Caco-2 (cell line): ENCODE results near the gene XPO4. TPM values are rescaled to one million over a fixed set of nuclear protein-coding genes. Genes with fewer than 3 reads are reported as not detected.

Experiments used
- BruUV-seq: library from RNA; stranded (reverse); fragments of 400-500 nt; replicated peaks from 2 replicates; lab custom pipeline; 2021; lab: Mats Ljungman, UMichigan
- CTCF ChIA-PET: fragments of 300-600 bp; sonication (Branson Sonifier 250); formaldehyde crosslinking; loops from one replicate; lab custom pipeline; 2022; ENCODE audit warnings: antibody characterized with exemption; lab: Charles Lee
- POLR2A ChIA-PET: fragments of 300-600 bp; sonication (Branson Sonifier 250); formaldehyde crosslinking; loops from one replicate; lab custom pipeline; 2022; ENCODE audit warnings: antibody characterized with exemption; lab: Charles Lee
- DNase-seq, 2 experiments: peaks; one replicate each; pipeline versions ENCODE4 v3.0.0 to v3.0.0-alpha.2; 2020 to 2022
- H3K27me3 ChIP-seq: replicated peaks from 2 replicates; pipeline ENCODE4 v1.6.0; 2011; ENCODE audit warnings: low read length; ENCODE audit not compliant: control insufficient read depth, insufficient read depth
- H3K36me3 ChIP-seq: 2 replicates; pipeline ENCODE4 v1.5.1; 2011; ENCODE audit warnings: low read length; ENCODE audit not compliant: control insufficient read depth, insufficient read depth
- H3K4me1 ChIP-seq: fragments of 250-450 bp; sonication (Bioruptor Pico); 2 replicates; pipeline ENCODE4 v1.5.1; 2020; ENCODE audit warnings: mild to moderate bottlenecking
- H3K4me3 ChIP-seq: 2 replicates; pipeline ENCODE4 v1.5.1; 2011; ENCODE audit warnings: low read depth, mild to moderate bottlenecking, control low read depth, low read length
- H3K9me3 ChIP-seq: fragments of 250-450 bp; sonication (Bioruptor Pico); 2 replicates; pipeline ENCODE4 v1.5.1; 2020; ENCODE audit warnings: mild to moderate bottlenecking, moderate library complexity
- H3K27ac Mint-ChIP-seq: one replicate; pipeline ENCODE4 v1.8.0; 2022; ENCODE audit warnings: mixed read lengths; ENCODE audit not compliant: unreplicated experiment
- H3K27me3 Mint-ChIP-seq: one replicate; pipeline ENCODE4 v1.8.0; 2022; ENCODE audit warnings: mixed read lengths; ENCODE audit not compliant: insufficient read depth, unreplicated experiment
- H3K36me3 Mint-ChIP-seq: one replicate; pipeline ENCODE4 v1.8.0; 2022; ENCODE audit warnings: mild to moderate bottlenecking, mixed read lengths; ENCODE audit not compliant: insufficient read depth, unreplicated experiment
- H3K4me1 Mint-ChIP-seq: one replicate; pipeline ENCODE4 v1.8.0; 2022; ENCODE audit warnings: low read depth, mixed read lengths; ENCODE audit not compliant: unreplicated experiment
- H3K4me3 Mint-ChIP-seq: one replicate; pipeline ENCODE4 v1.8.0; 2022; ENCODE audit warnings: mild to moderate bottlenecking, moderate library complexity, mixed read lengths; ENCODE audit not compliant: unreplicated experiment
- H3K9me3 Mint-ChIP-seq: one replicate; pipeline ENCODE4 v1.8.0; 2022; ENCODE audit warnings: mixed read lengths; ENCODE audit not compliant: unreplicated experiment
- intact Hi-C: fragments of 100-400 bp; cut with micrococcal nuclease; formaldehyde crosslinking; loops from one replicate; pipeline ENCODE4 v1.10.0; 2022; ENCODE audit not compliant: unreplicated experiment
- total RNA-seq: library from RNA; stranded (reverse); gene quantifications from 2 replicates; pipeline ENCODE4 v1.2.3, GENCODE V29; 2022
- TF ChIP-seq, protein P1 (sequence below), 2 experiments: fragments of 200-600 bp in 1 of 2; IDR thresholded peaks; 1 replicate in 1 of 2; 2 replicates in 1 of 2; pipeline versions ENCODE4 v1.5.1 to v1.8.0; 2011 to 2022; ENCODE audit warnings: antibody characterized with exemption in 1 of 2, control low read depth in 1 of 2, inconsistent platforms in 1 of 2, low read depth in 1 of 2, low read length in 1 of 2, mild to moderate bottlenecking in 1 of 2, moderate library complexity in 1 of 2; ENCODE audit not compliant: insufficient read depth in 1 of 2, severe bottlenecking in 1 of 2, unreplicated experiment in 1 of 2

Gene XPO4
- total RNA-seq, 1 experiment from 2014 or later, result 33.3 TPM

DNA sequence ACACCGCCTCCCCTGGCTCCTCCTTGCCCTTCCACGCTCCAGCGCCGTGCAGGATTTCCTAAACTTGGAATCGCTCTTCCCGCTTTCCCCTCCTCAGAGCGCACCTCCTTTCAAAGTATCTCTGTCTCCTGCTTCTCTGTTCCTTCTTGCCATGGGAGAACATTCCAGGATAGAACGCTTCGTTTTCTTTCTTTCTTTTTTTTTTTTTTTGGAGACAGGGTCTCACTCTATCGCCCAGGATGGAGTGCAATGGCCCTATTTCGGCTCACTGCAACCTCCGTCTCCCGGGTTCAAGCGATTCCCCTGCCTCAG, 574 bp upstream of the XPO4 start:
- H3K27ac Mint-ChIP-seq, result peak overlapping the region; percentile 99
- no peaks in the 10 kb centered on the region for H3K36me3 ChIP-seq
- no peaks in the 10 kb centered on the region for H3K9me3 Mint-ChIP-seq
- intact Hi-C loops, result loop anchor here (2.0 kb wide), 1 partner anchor 14 kb away; no protein-coding TSS in a partner anchor
- H3K36me3 Mint-ChIP-seq, result peaks cover 27% of the 10 kb centered on the region
- H3K4me3 Mint-ChIP-seq, result peak overlapping the region; percentile 99
- DNase-seq, result no peak
- BruUV-seq, result TSS peak; percentile 75
- H3K4me1 ChIP-seq, result peaks cover 5% of the 10 kb centered on the region; the same call in 1 of the 2 replicates
- POLR2A ChIA-PET, result interaction anchor here (1.0 to 2.8 kb wide), 3 partner anchors 20 to 274 kb away, joined by 6 to 13 read pairs (median 12); partner anchors contain the start of genes MRPL57 and SKA3
- no peaks in the 10 kb centered on the region for H3K9me3 ChIP-seq
- no peaks in the 10 kb centered on the region for H3K27me3 ChIP-seq
- H3K4me1 Mint-ChIP-seq, result peaks cover 8% of the 10 kb centered on the region
- TF ChIP-seq, protein P1, sequence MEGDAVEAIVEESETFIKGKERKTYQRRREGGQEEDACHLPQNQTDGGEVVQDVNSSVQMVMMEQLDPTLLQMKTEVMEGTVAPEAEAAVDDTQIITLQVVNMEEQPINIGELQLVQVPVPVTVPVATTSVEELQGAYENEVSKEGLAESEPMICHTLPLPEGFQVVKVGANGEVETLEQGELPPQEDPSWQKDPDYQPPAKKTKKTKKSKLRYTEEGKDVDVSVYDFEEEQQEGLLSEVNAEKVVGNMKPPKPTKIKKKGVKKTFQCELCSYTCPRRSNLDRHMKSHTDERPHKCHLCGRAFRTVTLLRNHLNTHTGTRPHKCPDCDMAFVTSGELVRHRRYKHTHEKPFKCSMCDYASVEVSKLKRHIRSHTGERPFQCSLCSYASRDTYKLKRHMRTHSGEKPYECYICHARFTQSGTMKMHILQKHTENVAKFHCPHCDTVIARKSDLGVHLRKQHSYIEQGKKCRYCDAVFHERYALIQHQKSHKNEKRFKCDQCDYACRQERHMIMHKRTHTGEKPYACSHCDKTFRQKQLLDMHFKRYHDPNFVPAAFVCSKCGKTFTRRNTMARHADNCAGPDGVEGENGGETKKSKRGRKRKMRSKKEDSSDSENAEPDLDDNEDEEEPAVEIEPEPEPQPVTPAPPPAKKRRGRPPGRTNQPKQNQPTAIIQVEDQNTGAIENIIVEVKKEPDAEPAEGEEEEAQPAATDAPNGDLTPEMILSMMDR (IDR thresholded peaks at IDR 0.05; ENCODE audit: insufficient read depth in 1 of 2, low read depth in 1 of 2, low read length in 1 of 2, severe bottlenecking in 1 of 2, unreplicated experiment in 1 of 2), result no peak
- CTCF ChIA-PET, result no interaction called here
- H3K27me3 Mint-ChIP-seq, result no peaks in the 10 kb centered on the region
- H3K4me3 ChIP-seq, result peak overlapping the region; percentile 93

DNA sequence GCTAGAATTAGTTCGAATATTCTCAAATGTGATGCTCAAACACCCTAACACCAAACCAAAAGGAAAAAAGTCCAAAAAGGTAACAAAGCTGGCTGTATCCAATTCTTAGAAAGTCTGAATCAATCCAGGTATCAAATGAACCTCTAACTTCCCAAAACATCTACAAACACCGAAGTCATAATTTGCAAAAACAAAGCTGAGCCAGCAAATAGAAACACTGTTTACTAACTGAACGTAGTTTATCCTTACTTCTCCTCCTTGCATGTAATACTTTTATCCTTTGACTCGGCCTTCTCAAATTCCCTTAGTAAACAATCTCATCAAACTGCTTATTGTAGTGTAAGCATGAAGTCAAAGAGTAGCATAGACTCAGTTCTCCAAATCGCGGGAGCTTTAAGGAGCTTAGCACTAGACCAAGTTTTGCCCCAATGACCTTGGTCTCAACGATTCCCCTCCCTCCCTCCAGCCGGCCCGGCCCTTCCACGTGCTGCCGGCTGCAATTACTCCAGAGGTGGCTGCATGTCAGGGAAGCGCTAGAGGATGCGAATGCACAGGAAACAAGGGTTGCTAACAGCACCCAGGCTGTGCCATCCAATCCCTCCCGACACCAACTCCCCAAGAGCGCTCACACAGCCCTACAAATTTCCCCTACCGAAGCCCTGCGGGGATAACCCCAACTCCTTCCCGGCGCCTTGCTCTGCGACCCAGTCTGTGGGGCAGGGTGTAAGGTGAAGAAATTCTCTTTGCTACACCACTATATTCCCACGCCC, 693 bp downstream of the XPO4 start:
- H3K4me1 ChIP-seq, result peaks cover 5% of the 10 kb centered on the region; the same call in 1 of the 2 replicates
- H3K27ac Mint-ChIP-seq, result peak overlapping the region; percentile 99
- BruUV-seq, result no TSS peak
- H3K27me3 Mint-ChIP-seq, result no peaks in the 10 kb centered on the region
- DNase-seq, result peak; percentile 70 to 71
- peaks cover 27% of the 10 kb centered on the region for H3K36me3 Mint-ChIP-seq
- H3K4me3 Mint-ChIP-seq, result peak overlapping the region; percentile 99
- H3K9me3 Mint-ChIP-seq, result no peaks in the 10 kb centered on the region
- H3K4me1 Mint-ChIP-seq, result peaks cover 7% of the 10 kb centered on the region
- TF ChIP-seq, protein P1 (IDR thresholded peaks at IDR 0.05; ENCODE audit: insufficient read depth in 1 of 2, low read depth in 1 of 2, low read length in 1 of 2, severe bottlenecking in 1 of 2, unreplicated experiment in 1 of 2), result no peak
- ChIA-PET POLR2A (interaction anchor here (0.6 to 2.8 kb wide), 4 partner anchors 31 to 275 kb away, joined by 3 to 13 read pairs (median 8); partner anchors contain the start of genes MRPL57 and SKA3), CTCF (interaction anchor here (1.5 kb wide), 1 partner anchor 23 kb away, joined by 4 read pairs; no protein-coding TSS in a partner anchor)
- H3K9me3 ChIP-seq, result no peaks in the 10 kb centered on the region
- intact Hi-C loops, result loop anchor here (2.0 kb wide), 1 partner anchor 13 kb away; no protein-coding TSS in a partner anchor
- no peaks in the 10 kb centered on the region for H3K27me3 ChIP-seq
- H3K36me3 ChIP-seq, result no peaks in the 10 kb centered on the region
- H3K4me3 ChIP-seq, result peak overlapping the region; percentile 93

DNA sequence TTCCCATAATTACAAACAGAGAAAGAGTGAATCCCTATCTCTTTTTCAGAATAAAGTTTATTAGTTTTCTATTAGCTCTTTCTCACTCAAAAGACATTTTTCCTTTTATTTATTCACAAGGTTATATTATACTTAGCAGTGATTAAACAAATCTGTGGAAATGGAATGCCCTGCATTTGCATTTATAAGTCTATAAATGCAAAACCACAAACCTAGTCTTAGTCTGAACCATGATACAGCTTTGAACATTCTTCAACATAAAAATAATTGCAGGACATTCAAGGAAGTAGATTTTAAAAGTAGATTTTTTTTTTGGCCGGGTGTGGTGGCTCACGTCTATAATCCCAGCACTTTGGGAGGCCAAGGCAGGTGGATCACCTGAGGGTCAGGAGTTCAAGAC, 8.3 kb downstream of the XPO4 start:
- peaks cover 20% of the 10 kb centered on the region for H3K36me3 Mint-ChIP-seq
- H3K4me1 ChIP-seq, result no peaks in the 10 kb centered on the region
- no peaks in the 10 kb centered on the region for H3K9me3 ChIP-seq
- no peaks in the 10 kb centered on the region for H3K27me3 Mint-ChIP-seq
- H3K9me3 Mint-ChIP-seq, result no peaks in the 10 kb centered on the region
- DNase-seq, result no peak
- intact Hi-C loops, result no loop called here
- H3K36me3 ChIP-seq, result no peaks in the 10 kb centered on the region; the same call in 1 of the 2 replicates
- H3K4me3 ChIP-seq, result no peak overlapping the region
- no peak overlapping the region for H3K4me3 Mint-ChIP-seq
- ChIA-PET POLR2A (no interaction called here), CTCF (no interaction called here)
- H3K27ac Mint-ChIP-seq, result no peak overlapping the region
- H3K27me3 ChIP-seq, result no peaks in the 10 kb centered on the region
- no peaks in the 10 kb centered on the region for H3K4me1 Mint-ChIP-seq
- TF ChIP-seq, protein P1 (IDR thresholded peaks at IDR 0.05; ENCODE audit: insufficient read depth in 1 of 2, low read depth in 1 of 2, low read length in 1 of 2, severe bottlenecking in 1 of 2, unreplicated experiment in 1 of 2), result no peak
- BruUV-seq, result no TSS peak
